Measurements from ENCODE around the gene TMEM184A.
A peak's percentile ranks its signal among the peaks of the same experiment; 100 is the strongest.

TMEM184A gene

DNA sequence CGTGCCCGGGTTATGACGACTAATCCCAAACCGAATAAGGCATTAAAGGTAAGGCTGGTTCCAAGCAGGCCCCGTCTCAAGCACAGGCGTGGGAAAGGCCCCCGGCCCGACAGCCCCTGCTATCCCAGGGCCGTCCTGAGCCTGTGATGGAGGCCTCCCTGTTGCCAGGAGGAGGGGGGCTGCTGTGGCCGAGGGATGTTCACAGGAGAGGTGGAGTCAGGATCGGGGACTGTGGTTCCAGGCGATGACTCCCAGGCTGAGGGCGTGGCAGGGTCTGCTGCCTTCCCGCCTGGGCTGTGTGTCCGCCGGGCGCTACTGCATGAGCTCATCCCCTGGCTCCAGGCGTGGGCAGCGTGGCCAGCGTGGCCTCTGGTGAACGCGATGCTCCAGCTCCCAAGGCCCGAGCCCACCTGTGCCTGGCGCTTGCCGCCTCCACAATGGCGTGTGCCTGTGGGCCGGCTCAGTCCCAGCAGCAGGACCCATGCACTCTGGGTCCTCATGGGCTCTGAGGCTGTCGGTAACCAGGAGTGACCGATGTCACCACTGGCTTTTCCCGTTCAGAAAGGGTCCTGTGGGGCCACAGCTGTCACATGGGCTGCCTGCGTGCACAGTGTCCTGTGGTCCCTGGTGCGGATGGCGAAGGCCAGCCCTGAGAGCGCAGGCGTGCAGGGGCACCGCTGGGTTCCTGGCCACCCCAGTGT lies 16.7 kb downstream of the TMEM184A start:
- no peak for DNase-seq (ENCODE audit: low read depth)

DNA sequence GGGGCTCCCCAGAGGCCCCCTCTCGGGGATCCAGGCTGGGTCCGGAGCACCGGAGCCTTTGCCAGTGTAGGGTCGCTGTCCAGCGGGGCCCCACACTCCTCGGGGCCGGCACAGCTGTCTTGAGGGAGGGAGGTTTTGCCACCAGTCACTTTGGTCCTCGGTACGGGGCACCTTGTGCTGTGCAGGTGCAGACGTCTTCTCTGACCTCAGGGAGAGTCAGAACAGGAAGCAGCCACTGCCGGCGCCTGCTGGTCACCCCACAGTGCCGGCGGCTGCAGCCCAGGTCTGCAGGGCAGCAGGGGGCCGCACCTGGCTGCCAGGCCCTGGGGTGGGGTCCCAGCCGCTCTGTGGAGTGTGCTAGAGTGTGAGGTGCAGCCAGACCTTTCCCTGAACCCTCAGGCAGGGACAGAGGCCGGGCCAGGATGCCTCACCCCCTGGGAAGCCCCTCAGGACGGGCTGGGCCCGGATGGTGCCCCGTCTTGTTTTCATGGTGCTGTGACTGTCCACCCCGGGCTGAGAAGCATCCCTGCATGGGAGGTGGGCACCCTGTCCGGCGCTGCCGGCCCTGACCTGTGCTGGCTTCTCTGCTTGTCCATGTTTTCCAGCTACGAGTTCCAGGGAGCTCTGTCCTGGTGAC lies 17.3 kb downstream of the TMEM184A start:
- no peak for DNase-seq (ENCODE audit: low read depth)

DNA sequence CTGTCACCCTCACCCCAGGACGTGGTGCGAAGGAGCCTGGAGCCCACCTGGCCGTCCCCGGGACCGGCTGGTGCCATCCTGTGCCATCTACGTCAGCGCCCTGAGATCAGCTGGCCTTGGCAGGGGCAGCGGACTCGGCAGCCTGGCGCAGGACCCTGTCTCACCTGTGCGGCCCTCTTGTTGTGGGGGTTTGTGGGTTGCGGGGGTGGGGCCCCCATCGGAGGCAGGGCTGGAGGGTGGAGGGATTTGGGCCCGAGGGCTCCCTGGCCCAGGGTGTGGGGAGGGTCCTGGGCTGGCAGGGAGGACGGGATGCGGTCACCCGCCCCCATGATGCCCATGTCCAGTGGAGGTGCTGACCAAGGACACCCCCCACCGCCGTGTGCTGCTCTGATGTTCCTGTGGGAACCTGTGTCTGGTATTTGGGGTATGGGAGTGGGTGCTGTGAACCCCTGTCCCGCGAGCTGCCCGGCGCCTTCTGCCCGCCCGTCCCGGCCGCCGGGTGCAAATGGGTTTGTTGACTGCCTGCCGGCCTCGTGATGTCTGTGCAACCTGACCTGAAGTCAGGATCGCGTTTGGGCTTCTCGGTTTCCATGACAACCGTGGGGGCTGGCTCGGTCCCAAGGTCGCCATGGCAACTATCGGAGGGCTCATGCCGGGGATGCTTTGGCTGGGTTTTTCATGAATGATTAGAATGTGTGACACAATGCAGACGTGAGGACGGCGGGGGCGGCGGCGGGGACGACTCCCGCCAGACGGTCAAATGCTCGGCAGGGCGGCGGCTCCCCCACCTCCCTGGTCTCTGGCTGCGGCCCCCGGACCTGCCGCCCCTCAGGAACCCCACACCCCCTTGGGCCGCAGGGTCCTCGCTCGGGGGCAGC lies 18.2 kb downstream of the TMEM184A start:
- DNase-seq (ENCODE audit: low read depth) = no peak

DNA sequence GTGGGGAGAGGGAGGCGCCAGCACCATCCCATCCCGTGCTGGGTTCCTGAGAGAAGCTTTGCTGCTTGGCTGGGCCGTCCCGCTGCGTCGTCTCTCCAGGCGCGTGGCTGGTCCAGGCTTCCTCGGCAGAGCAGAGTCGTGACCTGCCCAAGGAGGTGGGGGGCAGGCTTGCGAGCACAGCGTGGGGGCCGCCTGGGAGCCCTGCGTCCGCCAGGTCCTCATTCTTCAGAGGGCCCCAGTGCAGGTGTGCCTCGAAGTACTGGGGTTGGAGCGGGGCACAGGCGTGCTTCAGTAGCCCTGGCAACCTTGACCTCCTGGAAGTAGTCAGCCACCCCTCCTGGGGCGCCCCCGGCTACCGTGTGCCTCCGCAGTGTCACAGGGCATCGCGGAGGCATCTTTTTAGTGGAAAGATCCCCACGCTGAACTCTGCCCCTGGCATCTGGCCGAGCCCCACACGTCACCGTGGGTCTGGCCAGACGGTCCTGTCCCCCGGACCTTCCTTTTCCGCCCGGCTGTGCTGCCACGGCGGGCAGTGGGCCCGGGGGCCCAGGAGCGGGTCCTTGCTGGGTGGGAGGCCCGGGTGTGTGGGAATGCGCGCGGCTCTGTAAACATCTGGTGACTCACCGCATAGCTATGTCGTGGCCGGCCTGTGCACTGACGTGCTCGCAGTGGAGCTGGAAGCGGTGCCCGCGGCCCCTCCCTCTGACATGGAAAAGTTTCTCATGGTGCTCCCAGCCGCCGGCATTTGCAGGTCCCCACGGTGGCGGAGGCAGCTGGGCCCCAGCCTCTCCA lies 19.1 kb downstream of the TMEM184A start:
- no peak for DNase-seq (ENCODE audit: low read depth)

DNA sequence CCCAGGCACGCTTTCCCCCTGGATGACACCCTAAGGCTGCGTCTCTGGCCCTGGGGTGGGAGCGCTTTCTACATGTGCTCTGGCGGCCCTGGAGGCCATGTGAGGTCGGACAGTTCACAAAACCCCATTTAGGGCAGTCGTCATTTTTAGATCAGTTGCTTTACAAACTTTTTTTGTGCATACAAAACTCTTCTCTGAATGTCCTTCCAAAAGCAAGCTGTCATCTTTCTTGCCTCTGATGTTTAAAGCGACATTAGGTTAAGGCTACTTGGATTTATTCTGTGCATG lies 19.6 kb downstream of the TMEM184A start:
- DNase-seq (ENCODE audit: low read depth) = no peak

DNA sequence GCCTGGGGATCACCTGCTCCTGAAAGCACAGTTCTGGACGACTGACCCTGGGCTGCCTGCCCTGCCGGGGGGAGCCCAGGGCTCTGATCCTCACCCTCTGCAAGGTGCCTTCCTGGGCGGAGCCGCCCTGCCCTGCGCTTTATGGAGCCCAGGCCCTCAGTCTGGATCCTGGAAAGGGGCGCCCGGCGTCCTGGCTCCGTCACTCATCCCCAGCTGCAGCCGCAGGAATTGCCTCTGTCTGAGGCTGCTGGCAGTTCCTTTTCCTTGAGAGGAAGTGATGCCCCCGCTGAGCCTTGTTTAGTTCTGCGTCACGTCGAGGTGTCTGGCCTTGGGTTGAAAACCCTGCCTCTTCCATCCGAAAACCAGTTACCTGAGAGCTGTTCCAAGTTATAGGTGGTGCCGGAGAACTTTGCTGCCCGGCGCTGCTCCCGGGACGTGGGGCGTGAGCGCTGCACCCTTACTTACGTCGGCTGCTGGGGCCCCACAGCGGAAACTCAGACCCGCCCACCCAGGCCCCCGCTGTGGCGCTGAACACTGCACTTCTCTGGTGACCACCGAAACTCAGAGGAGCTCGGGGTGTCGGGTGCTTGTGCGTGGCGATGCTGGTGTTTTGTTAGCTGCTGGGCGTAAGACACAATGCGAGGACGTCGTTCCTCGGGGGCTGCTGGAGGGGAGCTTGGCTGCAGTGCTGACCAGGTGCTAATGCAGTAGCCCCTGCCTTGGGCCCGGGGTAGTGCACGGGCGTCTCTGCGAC lies 20.1 kb downstream of the TMEM184A start:
- no peak for DNase-seq (ENCODE audit: low read depth)

DNA sequence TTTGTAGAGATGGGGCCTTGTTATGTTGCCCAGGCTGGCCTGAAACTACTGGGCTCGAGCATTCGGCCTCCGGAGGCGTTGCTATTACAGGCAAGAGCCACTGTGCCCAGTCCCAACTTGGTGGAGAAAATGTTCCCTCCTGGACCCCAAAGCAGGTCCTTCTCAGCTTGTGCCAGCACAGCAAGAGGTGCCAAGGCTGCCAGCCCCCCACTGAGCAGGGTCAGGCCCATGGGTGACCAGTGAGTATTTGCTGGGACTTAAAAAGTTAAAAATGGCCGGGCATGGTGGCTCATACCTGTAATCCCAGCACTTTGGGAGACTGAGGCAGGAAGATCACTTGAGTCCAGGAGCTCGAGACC lies 20.9 kb downstream of the TMEM184A start:
- DNase-seq (ENCODE audit: low read depth) = no peak

DNA sequence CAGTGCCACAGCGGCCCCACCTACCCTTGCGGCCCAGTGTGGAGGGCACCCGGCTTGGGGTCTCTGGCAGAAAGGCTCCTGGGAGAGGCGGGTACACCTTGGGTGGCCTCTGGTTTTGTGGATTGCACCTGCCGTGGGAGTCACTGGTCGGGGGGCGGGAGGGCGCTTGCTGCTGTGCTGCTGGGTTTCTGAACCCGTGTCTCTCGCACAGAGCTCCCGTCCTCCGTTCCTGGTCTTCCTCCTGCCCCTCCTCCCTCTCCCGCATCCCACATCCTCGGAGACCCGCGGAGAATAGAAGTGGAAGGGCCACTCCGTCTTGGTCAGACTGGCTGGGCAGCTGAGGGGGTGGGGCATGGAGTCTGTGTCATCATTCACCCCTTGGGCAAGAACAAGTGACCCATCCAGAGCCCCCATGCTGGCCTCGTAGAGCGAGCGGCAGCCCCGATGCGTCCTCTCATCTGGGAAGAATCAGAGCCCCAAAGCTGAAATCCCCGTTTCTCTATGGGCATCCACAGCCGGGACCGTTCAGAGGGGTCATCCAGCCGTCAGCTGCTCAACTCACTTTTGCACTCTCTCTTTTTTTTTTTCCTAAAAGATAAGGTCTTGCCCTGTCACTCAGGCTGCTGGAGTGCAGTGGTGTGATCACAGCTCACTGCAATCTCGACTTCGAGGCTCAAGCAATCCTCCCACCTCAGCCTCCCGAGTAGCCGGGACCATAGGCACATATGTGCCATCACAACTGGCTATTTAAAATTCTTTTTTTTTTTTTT lies 21.5 kb downstream of the TMEM184A start:
- no peak for DNase-seq (ENCODE audit: low read depth)

DNA sequence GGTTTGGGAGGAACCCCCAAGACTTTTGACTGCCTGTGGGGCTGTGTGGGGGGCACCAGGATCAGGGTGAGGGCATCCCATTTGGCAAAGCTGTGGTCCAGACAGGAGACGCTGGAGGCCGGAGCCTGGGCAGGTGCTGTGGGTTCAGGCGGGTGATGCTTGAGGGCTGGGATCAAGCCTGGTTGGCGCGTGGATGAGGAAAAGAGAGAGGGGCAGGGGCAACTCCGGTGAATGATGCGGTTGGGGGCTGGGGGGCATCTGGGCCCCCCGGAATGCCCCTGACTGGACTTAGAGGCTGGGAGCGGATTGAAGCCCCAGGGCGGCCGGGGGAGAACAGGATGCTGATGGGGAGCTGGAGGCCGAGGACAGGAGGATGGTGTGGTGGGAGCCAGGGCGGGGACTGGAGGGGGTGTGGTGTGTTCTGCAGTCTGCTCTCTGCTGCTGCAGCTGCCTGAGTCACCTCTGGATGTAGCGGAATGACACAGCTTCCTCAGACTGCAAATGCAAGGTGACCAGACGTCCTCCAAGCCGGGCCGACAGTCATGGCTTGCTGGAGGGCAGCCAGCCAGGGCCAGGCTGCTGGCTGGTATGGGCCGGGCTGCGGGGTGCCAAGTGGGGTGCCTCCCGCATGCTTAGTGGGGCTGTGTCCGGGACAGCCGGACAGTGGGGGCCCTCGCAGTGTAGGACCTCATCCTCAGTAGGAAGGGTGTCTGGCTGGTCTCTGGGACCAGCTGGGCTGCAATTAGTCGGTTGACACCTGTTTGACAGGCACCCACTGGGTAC lies 22.3 kb downstream of the TMEM184A start:
- no peak for DNase-seq (ENCODE audit: low read depth)

DNA sequence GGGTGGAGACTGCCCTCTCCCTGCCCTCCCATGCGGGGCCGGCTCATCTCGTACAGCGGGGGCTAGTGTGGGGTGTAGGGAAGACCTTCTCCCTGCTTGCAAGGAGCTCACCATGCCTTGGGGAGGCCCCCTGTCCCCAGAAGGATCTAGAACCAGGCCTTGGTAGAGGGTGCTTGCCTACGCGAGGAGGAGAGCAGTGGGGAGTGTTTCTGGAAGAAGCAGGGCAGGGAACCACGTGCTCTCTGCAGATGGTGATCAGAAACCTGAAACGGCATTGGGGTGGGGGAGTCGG lies 22.8 kb downstream of the TMEM184A start:
- no peak for DNase-seq (ENCODE audit: low read depth)

DNA sequence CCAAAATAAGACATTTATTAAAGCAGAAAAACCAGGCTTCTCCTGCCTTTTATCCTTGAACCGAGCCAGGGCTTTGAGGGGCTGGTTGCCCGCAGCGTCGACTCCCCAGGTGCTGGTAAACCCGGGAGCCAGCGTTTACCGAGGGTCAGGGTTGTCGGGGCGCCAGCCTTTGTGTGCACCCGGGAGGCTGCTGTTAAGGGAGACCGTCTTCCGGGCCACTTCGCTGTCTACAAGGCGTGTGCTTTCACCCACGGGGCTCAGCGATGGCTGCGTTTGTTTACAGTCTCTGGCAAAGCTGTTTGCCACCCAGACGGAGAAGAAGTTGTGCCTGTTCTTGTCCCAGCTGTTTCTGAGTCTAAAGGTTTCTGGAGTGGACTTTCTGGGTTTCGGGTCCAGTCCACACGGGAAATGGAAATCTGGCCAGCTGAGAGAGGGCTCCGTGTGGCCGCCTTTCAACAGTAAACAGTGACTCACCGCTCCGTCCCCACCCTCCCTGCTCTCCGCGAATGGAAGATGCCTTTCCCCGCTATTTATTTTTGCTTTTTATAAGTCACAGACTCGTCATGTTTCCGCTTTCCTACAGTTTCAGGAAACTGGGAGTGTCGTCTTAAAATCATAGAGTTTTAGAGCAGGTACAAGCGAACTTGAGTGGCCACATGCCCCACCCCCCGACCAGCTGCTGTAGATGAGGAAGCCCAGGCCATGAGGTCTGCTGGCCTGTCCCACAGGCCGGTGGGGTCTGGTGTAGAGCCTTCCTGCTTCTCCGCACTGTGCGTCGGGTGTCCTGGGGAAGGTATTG lies 23.4 kb downstream of the TMEM184A start:
- DNase-seq (ENCODE audit: low read depth) = peak; percentile 46

DNA sequence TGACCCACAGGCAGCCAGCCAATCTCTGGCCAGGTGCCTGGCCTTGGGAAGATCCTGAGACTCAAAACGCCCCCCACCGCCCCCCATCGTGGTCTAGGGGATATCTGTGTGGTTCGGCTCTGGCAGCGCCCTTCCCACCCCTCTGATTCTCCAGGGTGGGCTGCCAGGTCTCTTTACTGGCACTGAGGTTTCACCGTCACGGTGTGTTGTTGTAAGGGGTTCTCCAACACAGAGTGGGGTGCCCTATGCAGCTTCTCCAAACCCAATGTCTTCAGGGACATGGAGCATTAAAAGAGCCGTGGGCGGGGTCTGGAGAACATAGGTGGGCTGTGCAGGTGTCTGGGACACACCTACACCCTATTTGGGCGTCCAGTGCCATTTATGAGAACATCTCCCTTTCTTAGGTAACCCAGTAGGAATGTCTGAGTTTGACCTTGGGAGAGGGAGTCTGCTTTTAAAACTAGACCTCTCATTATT lies 24.0 kb downstream of the TMEM184A start:
- no peak for DNase-seq (ENCODE audit: low read depth)

DNA sequence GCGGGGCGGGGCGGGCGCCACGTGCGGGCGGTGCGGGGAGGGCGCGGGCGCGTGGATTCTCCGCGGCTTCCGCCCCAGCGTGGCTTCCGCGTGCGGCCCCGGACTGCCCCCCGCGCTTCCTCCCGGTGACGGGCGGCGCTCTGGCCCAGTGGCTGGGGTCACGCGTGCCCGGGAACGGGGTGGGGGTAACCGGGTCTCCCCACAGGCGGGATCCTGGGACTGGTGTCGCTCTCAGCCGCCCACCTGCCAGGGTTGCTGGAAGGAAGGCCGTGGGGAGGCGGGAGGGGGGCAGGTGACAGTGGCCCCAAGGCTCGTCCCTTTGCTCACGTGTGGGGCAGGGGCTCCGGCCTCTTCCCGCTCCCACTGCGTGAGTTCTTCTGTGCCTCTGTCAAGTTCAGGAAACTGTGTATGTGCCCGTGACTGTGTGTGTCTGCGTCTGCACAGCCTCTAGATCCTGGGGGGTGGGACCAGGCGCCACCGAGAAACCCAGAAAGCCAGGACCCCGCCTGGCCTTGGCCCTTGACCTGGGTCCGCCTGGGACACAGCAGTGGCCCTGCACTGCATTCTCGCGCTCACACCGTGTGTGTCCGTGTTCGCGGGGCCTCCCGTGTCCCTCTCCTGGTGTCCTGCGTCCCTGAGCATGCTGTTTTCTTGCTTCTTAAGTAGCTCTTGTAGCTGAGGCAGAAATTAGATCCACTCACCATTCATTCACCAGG lies 24.6 kb downstream of the TMEM184A start:
- DNase-seq (ENCODE audit: low read depth) = no peak

DNA sequence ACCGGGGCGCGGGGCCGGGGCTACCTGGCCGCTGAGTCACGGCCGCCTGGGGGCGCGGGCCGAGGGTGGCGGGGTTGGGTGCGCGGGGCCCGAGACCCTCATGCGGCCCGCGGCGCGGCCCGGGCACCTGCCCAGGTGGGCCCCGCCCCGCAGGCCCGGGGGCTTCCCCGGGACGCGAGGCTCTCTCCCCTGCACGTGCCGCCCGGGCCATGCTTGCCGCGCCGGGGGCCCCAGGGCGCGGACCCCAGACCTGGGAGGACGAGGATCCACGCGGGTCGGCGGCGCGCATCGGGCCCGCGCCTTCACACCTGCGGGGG lies 25.1 kb downstream of the TMEM184A start:
- DNase-seq (ENCODE audit: low read depth) = peak; percentile 22

DNA sequence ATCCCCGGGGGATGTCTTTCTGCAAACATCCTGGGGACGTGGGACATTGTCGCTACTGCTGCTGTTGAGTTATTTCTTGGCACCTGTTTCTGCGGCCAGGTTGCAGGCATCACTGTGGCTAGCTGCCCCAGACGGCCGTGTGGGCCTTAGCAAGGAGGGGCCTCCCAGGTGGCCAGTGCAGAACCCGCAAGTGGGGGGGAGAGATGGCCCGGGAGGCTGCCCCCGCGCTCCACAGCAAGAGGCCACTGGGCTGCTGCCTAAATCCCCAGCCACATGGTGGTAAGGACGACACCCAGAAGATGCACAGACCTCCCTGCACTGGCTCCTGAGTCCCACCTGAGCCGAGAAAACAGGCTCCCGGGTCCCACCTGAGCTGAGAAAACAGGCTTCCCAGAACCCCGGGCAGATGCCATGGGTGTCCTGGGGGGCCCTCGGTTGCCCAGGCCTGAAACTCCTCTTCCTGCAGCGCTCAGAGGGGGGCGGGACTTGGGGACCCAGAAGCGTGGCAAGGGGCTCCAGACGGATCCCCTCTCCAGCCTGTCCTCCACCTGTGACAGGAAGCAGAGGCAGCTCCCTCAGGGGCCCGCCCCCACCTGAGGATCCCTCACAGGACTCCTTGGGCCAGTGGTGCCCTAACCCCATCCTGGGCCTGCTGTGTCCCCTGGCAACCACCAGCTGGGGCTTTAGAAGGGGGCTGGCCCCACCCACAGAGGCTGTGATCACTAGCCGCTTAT lies 26.5 kb downstream of the TMEM184A start:
- no peak for DNase-seq (ENCODE audit: low read depth)

DNA sequence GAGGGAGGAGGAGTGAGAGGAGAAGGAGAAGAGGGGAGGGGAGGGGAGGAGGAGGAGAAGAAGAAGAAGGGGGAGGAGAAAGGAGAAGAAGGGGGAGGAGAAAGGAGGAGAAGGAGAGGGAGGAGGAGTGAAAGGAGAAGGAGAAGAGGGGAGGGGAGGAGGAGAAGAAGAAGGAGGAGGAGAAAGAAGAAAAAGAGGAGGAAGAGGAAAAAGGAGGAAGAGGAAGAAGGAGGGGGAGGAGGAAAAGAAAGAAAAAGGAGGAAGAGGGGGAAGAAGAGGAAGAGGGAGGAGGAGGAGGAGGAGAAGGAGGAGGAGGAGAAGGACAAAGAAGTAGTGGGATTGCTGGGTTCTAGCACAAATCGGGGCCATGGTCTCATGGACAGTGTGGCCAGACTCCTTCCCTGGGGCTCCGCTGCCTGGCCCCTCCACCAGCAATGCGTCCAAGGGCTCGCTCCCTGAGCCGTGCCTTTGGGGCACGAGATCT lies 29.7 kb downstream of the TMEM184A start:
- DNase-seq (ENCODE audit: low read depth) = no peak

DNA sequence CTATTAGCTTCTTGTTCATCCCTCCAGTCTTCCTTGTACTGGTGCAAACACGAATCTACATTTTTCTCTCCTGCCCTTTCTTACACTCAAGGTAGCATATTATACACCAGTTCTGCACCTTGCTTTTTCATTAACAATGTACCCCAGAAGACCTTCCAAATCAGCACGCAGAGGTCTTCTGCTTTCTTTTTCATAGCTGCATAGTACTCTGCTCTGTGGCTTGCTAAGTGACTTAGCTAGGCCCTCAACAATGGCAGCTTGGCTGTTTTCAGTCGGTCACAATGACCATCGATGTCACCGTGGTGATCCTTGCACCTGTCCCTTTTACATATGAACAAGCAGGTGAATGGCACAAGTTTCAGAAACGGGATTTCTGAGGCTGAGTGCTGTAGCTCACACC lies 30.6 kb downstream of the TMEM184A start:
- DNase-seq (ENCODE audit: low read depth) = no peak

DNA sequence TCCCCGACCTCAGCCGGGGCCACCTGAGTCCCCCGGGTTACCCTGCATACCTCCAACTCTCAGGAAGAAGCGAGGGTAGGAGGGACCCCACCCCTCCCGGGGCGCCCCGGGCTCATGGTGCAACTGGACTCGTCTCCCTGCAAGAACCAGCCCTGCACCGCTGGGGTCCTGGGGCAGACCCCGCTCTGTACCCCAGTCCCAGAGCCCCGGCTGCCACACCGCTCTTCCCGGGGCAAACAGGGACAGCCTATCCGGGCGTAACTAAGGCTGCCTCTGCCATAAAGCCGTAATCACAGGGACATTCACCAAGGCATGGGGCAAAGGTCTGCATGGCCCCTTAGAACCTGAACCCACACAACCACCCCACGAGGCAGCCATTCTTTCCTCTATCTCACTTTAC lies 32.2 kb downstream of the TMEM184A start:
- no peak for DNase-seq (ENCODE audit: low read depth)

Data from activated T-cell treated with anti-CD3 and anti-CD28 coated beads for 1 hour (primary cell).